ENCODE measurements around the gene ZNF800.

The ZNF800 gene

GRCh38 chr7:127390186-127390816 is 2.2 kb downstream of the ZNF800 start:
- DNase-seq = peak; percentile 58

GRCh38 chr7:127389321-127389720 is 3.2 kb downstream of the ZNF800 start:
- no peak for DNase-seq

DNA sequence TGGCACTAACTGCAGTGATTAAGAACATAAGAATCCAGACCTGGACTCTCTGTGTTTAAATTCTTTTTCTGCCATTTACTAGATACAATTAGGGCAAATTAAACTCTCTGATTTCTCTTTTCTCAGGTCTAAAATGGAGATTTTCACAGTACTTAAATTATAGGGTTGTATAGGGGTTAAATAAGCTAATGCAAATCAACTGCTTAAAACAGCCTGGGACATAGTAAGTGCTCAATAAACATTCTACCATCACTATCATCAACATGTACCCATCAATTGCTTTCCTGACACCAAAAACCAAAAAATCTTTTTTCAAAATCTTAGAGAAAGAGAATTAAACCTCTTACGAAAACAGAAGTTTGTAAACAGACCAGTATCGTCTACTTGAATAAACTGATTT is 4.5 kb downstream of the ZNF800 start:
- DNase-seq = no peak

- no peak for DNase-seq
Measured at GRCh38 chr7:127383123-127383835, 9.2 kb downstream of the ZNF800 start.

DNA sequence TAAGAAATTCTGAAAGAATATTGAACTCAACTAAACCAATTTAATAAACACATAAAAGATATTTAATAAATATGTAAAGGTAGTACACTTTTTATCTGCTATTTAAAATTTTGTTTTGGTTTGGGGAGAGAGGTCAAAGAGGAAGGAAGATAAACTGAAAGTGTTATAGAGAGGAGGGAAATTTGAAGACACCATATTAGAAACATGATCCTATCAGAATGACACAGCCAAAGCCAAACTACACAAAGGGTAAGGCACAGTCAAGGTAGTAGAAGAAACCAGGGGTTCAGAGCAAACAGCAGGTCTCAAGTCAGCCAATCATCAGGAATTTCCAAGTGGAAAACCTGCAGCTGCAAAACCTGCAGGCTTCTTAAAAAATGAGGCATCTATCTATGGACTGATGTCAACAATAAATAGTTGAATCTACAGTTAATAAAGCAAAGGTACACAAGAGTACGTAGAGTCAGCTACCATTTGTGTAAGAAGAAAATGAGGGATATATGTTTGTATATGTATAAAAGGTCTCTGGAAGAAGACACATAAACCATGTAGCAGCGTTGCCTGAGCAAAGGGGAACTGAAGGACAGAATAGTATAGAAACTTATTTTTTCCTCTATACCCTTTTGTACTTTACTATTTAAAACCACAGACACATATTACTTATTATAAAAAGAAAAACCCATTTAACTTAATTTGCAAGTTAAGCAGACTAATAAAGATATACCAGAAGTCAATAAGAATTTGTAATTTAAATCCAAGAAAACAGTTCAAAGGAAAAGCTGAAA is 10.0 kb downstream of the ZNF800 start:
- DNase-seq = no peak

DNA sequence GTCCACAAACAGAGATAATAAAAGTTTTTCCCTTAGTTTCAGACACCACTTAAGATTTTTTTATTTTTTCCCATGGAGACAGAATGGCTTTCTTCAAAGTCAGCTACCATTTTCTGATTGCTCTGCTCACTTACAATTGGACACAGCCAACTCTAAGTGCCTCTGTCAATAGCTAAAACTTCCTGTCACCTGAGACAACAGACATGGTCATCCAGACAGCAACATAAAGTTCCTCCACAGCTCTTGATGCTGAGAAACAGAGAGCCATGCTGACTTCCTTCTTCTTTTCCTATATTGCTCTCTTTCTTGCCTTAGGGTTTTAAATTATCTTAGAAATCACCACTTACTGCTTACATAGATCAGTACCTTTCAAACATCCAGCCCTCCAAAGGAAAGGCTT is 12.0 kb downstream of the ZNF800 start:
- no peak for DNase-seq

DNA sequence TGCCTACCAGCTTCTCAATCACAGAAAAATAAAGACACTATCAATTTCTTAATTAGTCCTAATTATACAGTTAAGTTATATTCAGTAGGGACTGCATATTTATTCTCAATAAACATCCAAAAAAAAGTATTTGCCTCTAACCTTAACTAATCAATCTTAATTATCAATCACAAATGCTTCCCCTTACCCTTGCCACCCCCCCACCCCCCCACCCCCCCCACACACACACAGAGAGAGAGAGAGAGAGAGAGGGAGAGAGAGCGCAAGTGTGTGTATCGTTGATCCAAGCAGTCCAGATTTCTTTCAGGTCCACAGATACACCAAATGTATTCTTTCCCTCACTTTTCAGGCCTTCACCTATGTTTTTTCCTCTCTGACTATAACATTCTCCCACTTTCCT is 12.9 kb downstream of the ZNF800 start:
- DNase-seq = no peak

GRCh38 chr7:127378537-127378936 is 14.0 kb downstream of the ZNF800 start:
- DNase-seq = no peak

DNA sequence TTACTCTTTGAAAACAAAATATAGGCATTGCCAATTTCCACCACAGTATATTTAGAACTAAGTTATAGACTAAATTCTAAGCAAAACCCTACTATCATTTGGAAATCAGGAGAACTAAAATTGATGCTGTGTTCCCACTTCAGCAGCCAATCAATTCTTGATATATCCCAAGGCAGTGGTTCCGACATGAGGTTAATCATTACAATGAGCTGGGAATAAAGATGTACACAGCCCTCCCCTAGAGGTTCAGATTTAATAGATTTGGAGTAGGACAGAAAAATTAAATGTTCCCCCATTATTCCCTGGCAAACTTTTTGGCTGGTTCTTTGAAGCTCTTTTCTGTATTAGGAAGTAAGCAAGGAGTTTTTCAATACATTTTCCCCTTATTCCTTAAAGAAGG is 15.1 kb downstream of the ZNF800 start:
- no peak for DNase-seq

DNA sequence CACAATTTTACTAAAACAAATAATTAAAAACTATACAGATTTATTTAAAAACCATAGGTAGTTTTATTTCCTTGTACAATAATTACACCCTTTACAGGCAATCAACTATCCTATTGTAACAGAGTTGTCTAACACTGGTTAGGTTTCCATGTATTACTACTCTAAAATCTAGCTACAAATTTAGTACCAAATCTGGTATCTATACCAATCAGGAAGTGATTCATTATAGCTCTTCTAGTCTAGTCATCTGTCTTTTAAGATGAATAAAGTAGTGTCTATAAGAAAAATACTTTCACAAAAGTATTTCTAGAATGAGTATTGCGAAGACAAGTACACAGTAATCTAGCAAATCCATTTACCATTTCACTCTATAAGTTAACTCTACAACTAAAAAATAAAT is 16.9 kb downstream of the ZNF800 start:
- DNase-seq = no peak

GRCh38 chr7:127367679-127368078 is 24.8 kb downstream of the ZNF800 start:
- no peak for DNase-seq

GRCh38 chr7:127366680-127367079 is 25.8 kb downstream of the ZNF800 start:
- DNase-seq = no peak

DNA sequence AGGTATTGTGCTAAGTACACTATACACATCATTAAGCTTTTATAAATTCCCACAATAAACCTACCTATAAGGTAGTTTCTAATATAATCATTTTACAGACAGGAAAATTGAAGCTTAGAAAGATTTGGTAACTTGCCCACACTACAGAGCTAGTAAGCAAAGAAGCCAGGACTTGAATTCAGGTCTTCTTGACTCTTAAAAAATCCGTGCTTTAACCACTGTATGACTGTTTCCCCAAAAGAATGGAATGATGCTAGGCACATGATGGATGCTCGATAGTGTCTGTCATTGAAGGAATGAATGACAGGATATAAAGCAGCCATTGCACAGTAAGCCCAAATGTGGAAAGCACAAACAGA is 26.6 kb downstream of the ZNF800 start:
- DNase-seq = no peak

- no peak for DNase-seq
Measured at GRCh38 chr7:127365164-127365956, 27.1 kb downstream of the ZNF800 start.

DNA sequence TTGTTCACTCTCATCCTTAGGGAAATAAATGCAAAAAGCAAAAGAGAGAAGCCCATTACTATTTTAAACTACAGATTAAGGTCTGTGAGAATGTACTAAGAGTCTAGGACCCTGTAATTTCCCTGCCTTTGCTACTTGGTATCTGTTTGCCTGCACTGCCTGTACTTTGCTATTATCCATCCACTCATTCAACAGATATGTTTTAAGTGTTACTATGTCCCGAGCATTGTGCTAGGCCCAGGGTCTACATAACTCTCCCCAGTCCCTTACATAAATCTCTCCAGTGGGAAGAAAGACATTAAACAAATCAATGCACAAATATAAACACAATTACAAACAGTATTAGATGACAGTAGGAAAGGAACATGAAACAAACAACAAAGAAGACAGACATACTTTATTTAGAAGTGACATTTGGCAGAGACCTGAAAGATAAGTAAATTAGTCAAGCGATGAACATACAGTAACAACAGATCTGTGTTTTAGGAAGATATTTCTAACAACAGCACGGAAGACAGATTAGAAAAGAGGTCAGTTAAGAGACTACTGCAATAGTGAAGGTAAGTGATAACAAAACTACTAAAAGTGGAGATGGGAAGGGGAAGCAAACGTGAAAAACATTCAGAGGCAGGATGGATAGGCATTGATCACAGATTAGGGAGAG is 30.0 kb downstream of the ZNF800 start:
- DNase-seq = no peak

DNA sequence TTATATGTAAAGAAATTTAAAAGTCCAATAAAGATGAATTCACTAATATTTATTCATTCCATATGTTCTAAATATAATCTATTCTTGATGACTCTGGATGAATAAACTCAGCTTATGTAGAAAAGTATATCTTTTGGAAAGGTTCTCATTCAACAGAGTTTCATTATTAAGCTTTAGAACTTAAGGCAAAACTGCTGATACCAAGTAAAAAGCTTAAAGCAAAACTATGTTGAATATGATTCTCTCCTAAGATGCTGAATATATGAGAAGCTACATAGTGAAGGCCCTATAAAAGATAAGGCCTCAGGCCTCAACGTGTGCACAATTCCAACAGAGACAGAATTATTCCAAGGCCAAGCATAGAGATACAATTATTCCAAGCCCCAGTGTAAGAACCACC is 30.8 kb downstream of the ZNF800 start:
- no peak for DNase-seq

DNA sequence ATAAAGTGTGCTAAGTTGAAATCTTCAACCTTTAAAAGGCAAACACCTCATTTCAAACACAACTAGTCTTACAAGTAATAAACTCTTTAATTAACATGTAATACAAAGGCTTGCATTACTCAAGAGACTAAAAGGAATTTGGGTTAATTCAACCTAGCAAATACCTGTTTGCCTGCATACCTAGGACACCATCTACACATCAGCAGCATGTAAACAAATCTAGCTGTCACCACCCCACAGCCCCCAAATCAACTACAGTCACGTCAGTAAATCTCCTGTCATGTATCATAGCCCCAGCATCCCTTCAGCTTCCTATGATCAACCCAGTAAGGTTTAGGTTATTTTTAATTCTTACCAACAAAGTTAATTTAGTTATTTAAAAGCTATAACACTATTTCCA is 33.5 kb downstream of the ZNF800 start:
- DNase-seq = no peak

DNA sequence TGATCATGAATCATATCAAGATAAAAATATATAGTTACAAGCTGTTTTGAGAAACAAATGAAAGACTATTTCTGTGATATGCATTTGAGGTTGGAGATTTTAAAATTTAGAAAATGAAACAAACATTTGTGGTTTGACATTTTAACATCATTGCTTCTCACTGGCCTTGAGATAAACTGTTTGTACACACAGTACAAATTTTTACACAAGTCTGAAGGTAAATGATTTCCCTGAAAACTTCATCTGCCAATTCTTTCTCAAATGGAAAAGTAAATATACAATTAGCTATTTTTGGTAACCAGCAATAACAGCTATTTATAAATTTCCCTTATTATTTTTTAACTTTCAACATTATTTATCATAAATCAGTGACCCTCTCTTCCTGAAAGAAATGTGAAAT is 38.6 kb downstream of the ZNF800 start:
- DNase-seq = no peak

DNA sequence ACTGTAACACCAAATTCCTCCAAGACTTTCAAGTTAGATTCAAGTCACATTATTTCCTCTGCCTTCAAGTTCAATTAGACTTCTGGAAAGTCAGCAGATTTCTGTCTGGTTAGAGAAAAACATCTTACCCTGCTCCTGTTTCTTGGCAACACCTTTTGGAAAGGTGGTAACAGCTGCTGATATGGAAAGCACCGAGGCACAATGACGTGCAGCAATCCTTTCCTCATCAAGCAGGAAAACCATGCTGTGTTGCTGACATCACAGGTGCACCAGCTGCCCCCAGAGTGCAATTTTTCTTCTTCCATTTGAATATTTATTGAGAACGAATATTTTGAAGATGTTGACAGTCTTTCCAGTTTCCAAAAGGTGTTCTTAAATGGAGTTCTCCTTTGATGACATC is 41.9 kb downstream of the ZNF800 start:
- no peak for DNase-seq

- DNase-seq = no peak
Measured at GRCh38 chr7:127349881-127350280, 42.6 kb downstream of the ZNF800 start.

- DNase-seq = no peak
Measured at GRCh38 chr7:127348247-127348631, 44.3 kb downstream of the ZNF800 start.

DNA sequence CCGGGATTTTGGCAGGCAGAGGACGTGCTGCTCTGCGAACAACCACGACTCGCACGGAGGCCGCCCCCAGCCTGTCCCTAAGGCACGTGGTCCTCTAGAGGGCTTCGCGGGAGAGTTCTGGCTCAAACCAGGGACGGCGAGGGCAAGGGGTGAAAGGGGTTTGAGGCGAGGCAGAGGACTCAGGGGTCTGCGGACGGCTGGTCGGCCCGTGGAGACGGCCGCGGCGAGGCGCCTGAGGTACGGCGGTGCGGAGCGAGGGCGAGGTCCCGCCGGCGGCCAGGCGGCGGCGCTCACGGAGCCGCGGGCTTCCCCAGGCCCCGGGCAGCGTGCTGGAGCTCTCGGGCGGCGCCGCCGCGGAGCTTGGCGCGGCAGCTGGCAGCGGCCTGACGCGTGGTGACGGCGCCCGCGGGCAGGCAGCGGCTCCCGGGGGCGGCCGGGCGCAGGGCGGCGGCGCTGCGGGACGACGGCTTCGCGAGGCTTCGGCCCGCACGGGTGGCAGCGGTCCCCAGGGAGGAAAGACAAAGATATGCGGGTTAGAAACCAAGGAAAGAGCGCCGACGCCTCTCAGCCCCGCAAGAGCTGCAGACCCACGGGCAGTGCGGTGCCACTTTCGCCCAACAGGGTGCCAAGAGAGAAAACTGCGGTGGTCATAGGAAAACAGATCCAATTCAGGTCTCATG is 44.8 kb downstream of the ZNF800 start:
- DNase-seq = peak; percentile 88

All from RPMI8226 (cell line).